OCI-M1 (cell line): ENCODE results near the gene PCDHA12.
"Not testable (repeated sequence)": the region's sequence is repeated elsewhere in the genome, so short reads cannot be mapped to it uniquely, and the experiment has no call there.

Source experiments
- DNase-seq: peaks from one replicate; lab custom pipeline; 2025; lab: John Stamatoyannopoulos, UW

Gene PCDHA12, protein sequence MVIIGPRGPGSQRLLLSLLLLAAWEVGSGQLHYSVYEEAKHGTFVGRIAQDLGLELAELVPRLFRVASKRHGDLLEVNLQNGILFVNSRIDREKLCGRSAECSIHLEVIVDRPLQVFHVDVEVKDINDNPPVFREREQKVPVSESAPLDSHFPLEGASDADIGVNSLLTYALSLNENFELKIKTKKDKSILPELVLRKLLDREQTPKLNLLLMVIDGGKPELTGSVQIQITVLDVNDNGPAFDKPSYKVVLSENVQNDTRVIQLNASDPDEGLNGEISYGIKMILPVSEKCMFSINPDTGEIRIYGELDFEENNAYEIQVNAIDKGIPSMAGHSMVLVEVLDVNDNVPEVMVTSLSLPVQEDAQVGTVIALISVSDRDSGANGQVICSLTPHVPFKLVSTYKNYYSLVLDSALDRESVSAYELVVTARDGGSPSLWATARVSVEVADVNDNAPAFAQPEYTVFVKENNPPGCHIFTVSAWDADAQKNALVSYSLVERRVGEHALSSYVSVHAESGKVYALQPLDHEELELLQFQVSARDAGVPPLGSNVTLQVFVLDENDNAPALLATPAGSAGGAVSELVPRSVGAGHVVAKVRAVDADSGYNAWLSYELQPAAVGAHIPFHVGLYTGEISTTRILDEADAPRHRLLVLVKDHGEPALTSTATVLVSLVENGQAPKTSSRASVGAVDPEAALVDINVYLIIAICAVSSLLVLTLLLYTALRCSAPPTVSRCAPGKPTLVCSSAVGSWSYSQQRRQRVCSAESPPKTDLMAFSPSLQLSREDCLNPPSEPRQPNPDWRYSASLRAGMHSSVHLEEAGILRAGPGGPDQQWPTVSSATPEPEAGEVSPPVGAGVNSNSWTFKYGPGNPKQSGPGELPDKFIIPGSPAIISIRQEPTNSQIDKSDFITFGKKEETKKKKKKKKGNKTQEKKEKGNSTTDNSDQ

DNA sequence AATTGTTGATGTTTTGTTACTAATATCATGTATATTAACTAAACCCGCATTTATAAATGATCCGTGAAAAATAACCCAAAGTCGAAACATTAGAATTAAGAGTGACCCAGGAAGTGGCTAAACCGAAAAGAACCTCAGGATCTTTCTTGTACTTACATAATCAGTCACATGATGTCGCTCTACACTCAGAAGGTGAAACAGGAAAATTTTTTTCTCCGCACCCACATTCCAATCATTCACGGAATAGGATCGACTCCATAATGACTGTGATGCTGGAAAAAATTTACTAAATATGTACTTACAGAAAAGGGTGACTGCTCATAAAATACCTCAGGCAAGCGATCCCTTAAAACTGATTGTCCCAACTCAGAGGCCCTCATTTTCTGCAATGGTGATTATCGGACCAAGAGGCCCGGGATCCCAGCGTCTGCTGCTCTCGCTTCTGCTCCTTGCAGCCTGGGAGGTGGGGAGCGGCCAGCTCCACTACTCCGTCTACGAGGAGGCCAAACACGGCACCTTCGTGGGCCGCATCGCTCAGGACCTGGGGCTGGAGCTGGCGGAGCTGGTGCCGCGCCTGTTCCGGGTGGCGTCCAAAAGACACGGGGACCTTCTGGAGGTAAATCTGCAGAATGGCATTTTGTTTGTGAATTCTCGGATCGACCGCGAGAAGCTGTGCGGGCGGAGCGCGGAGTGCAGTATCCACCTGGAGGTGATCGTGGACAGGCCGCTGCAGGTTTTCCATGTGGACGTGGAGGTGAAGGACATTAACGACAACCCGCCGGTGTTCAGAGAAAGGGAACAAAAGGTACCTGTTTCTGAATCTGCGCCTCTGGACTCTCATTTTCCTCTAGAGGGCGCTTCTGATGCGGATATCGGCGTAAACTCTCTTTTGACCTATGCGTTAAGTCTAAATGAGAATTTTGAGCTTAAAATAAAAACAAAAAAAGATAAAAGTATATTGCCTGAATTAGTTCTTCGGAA lies at the start of gene PCDHA12:
Gene PCDHA12 (plus strand): TSS at position 224 of the 981 bp plus-strand sequence. CDS start 165 bp downstream, at position 389.
- DNase-seq, result no peak

DNA sequence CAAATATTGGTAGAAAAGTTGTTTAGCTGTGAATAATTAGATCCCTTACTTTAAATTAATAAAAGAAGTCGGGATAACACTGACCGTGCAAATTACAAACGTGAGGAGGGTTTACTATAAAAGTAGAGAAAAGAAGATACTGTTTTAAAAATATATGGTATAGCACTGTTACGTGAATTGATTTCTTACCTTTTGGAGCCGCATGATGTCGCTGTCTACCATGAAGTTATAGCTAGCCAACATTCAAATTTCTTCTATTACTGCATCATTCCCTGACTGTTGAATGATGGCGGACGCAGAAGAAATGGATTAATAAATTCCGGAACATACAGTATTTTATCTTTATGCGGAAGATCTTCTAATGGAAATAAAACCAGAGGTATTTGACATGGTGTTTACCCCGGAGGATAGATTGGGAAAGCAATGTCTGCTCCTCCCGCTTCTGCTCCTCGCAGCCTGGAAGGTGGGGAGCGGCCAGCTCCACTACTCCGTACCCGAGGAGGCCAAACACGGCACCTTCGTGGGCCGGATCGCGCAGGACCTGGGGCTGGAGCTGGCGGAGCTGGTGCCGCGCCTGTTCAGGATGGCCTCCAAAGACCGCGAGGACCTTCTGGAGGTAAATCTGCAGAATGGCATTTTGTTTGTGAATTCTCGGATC lies 47.3 kb upstream of the PCDHA12 start, which contains the start of gene PCDHA6:
Gene PCDHA6 (plus strand): TSS at position 257 of the 658 bp plus-strand sequence. CDS start 132 bp downstream, at position 389.
- DNase-seq, result no peak

DNA sequence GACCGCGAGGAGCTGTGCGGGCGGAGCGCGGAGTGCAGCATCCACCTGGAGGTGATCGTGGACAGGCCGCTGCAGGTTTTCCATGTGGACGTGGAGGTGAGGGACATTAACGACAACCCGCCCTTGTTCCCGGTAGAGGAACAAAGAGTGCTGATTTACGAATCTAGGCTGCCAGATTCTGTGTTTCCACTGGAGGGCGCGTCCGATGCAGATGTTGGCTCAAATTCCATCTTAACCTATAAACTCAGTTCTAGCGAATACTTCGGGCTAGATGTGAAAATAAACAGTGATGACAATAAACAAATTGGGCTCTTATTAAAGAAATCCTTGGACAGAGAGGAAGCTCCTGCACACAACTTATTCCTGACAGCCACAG lies 46.8 kb upstream of the PCDHA12 start:
- DNase-seq, result no peak

DNA sequence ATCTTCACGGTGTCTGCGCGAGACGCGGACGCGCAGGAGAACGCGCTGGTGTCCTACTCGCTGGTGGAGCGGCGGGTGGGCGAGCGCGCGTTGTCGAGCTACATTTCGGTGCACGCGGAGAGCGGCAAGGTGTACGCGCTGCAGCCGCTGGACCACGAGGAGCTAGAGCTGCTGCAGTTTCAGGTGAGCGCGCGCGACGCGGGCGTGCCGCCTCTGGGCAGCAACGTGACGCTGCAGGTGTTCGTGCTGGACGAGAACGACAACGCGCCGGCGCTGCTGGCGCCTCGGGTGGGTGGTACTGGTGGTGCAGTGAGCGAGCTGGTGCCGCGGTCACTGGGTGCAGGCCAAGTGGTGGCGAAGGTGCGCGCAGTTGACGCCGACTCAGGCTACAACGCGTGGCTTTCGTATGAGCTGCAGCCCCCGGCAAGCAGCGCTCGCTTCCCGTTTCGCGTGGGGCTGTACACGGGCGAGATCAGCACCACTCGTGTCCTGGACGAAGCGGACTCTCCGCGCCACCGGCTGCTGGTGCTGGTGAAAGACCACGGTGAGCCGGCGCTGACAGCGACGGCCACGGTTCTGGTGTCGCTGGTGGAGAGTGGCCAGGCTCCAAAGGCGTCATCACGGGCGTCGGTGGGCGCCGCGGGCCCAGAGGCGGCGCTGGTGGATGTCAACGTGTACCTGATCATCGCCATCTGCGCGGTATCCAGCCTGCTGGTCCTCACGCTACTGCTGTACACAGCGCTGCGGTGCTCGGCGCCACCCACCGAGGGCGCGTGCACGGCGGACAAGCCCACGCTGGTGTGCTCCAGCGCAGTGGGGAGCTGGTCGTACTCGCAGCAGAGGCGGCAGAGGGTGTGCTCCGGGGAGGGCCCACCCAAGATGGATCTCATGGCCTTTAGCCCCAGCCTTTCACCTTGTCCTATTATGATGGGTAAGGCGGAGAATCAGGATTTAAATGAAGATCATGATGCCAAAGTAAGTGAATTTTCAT lies 45.3 kb upstream of the PCDHA12 start:
- DNase-seq, result not testable (repeated sequence)

DNA sequence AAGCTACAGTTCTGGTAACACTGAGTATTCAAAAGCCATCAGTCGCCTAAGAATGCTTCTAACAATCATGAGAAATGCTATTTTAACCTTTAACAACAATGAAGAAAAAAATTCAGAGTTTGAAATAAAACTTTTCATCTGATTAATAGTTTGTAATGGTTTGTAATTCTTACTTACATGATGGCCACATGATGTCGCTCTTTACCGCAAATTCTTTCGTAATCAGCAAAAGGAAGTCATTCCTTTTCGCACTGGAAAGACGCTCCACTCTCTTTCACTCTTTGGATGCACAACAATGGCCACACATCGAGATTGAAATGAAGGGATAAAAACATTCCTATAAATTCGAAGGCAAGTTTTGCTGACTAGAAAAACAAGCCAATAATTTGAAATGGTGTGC lies 41.1 kb upstream of the PCDHA12 start, which contains the start of gene PCDHA7:
Gene PCDHA7 (plus strand): TSS at position 277 of the 400 bp plus-strand sequence. CDS start 115 bp downstream, at position 392.
- peak; percentile 2 for DNase-seq

DNA sequence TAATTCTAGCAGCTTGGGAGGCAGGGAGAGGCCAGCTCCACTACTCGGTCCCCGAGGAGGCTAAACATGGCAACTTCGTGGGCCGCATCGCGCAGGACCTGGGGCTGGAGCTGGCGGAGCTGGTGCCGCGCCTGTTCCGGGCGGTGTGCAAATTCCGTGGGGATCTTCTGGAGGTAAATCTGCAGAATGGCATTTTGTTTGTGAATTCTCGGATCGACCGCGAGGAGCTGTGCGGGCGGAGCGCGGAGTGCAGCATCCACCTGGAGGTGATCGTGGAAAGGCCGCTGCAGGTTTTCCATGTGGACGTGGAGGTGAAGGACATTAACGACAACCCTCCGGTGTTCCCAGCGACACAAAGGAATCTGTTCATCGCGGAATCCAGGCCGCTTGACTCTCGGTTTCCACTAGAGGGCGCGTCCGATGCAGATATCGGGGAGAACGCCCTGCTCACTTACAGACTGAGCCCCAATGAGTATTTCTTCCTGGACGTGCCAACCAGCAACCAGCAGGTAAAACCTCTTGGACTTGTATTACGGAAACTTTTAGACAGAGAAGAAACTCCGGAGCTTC lies 40.6 kb upstream of the PCDHA12 start:
- not testable (repeated sequence) for DNase-seq

DNA sequence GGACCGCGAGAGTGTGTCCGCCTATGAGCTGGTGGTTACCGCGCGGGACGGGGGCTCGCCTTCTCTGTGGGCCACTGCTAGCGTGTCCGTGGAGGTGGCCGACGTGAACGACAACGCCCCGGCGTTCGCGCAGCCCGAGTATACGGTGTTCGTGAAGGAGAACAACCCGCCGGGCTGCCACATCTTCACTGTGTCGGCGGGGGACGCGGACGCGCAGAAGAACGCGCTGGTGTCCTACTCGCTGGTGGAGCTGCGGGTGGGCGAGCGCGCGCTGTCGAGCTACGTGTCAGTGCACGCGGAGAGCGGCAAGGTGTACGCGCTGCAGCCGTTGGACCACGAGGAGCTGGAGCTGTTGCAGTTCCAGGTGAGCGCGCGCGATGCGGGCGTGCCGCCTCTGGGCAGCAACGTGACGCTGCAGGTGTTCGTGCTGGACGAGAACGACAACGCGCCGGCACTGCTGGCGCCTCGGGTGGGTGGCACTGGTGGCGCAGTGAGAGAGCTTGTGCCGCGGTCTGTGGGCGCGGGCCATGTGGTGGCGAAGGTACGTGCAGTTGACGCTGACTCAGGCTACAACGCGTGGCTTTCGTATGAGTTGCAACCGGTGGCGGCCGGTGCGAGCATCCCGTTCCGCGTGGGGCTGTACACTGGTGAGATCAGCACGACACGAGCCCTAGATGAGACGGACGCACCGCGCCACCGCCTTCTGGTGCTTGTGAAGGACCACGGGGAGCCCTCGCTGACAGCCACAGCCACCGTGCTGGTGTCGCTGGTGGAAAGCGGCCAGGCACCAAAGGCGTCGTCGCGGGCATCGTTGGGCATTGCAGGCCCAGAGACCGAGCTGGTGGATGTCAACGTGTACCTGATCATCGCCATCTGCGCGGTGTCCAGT lies 39.2 kb upstream of the PCDHA12 start:
- no peak for DNase-seq

DNA sequence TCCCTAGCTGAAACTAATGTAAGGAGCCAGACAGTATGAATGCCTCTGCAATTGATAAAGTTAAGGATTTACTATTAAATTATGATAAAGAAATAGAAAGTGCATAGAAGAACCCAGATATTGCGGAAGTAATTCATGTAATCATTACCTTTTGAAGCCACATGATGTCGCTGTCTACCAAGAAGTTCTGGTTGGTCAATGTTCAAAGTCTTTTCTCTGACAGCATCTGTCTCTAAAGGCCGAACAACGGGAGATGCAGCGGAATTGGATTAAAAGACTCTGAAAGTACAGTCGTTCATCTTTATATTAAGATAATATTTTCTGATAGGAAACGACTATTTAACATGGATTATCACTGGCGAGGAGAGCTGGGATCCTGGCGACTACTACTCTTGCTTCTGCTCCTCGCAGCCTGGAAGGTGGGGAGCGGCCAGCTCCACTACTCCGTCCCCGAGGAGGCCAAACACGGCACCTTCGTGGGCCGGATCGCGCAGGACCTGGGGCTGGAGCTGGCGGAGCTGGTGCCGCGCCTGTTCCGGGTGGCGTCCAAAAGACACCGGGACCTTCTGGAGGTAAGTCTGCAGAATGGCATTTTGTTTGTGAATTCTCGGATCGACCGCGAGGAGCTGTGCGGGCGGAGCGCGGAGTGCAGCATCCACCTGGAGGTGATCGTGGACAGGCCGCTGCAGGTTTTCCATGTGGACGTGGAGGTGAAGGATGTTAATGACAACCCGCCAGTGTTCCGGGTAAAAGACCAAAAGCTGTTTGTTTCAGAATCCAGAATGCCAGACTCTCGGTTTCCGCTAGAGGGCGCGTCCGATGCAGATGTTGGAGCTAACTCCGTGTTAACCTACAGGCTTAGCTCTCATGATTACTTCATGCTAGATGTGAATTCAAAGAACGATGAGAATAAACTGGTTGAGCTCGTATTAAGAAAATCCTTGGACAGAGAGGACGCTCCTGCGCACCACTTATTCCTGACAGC lies 33.8 kb upstream of the PCDHA12 start, which contains the start of gene PCDHA8:
Gene PCDHA8 (plus strand): TSS at position 210 of the 985 bp plus-strand sequence. CDS start 135 bp downstream, at position 345.
- peak; percentile 56 for DNase-seq

DNA sequence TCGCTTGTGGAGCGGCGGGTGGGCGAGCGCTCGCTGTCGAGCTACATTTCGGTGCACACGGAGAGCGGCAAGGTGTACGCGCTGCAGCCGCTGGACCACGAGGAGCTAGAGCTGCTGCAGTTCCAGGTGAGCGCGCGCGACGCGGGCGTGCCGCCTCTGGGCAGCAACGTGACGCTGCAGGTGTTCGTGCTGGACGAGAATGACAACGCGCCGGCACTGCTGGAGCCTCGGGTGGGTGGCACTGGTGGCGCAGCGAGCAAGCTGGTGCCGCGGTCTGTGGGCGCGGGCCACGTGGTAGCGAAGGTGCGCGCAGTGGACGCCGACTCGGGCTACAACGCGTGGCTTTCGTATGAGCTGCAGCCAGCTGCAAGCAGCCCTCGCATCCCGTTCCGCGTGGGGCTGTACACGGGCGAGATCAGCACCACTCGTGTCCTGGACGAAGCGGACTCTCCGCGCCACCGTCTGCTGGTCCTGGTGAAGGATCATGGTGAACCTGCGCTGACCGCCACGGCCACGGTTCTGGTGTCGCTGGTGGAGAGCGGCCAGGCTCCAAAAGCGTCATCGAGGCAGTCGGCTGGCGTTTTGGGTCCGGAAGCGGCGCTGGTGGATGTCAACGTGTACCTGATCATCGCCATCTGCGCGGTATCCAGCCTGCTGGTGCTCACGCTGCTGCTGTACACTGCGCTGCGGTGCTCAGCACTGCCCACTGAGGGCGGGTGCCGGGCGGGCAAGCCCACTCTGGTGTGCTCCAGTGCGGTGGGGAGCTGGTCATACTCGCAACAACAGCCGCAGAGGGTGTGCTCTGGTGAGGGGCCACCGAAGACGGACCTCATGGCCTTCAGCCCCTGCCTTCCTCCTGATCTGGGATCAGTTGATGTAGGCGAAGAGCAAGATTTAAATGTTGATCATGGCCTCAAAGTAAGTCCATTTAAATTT lies 32.0 kb upstream of the PCDHA12 start:
- no peak for DNase-seq

DNA sequence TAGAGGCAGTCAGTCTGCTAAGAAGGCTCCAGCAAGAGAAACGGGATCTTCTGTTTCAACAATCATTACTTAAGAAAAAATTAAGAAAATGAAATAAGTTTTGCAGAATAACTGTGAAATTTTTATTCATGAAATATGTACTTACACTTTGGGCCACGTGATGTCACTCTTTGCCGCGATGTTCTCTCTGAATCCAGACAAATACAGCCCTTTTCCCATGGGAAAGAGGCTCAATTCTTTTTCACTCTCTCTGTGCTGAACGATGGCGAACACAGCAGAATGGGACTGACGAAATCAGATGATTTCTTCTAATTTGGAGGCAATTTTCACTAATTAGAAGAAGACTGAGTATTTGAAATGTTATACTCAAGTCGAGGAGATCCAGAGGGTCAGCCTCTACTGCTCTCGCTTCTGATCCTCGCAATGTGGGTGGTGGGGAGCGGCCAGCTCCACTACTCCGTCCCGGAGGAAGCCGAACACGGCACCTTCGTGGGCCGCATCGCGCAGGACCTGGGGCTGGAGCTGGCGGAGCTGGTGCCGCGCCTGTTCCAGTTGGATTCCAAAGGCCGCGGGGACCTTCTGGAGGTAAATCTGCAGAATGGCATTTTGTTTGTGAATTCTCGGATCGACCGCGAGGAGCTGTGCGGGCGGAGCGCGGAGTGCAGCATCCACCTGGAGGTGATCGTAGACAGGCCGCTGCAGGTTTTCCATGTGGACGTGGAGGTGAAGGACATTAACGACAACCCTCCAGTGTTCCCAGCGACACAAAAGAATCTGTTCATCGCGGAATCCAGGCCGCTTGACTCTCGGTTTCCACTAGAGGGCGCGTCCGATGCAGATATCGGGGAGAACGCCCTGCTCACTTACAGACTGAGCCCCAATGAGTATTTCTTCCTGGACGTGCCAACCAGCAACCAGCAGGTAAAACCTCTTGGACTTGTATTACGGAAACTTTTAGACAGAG lies 26.7 kb upstream of the PCDHA12 start, which contains the start of gene PCDHA9:
Gene PCDHA9 (plus strand): TSS at position 244 of the 964 bp plus-strand sequence. CDS start 114 bp downstream, at position 358.
- not testable (repeated sequence) for DNase-seq

DNA sequence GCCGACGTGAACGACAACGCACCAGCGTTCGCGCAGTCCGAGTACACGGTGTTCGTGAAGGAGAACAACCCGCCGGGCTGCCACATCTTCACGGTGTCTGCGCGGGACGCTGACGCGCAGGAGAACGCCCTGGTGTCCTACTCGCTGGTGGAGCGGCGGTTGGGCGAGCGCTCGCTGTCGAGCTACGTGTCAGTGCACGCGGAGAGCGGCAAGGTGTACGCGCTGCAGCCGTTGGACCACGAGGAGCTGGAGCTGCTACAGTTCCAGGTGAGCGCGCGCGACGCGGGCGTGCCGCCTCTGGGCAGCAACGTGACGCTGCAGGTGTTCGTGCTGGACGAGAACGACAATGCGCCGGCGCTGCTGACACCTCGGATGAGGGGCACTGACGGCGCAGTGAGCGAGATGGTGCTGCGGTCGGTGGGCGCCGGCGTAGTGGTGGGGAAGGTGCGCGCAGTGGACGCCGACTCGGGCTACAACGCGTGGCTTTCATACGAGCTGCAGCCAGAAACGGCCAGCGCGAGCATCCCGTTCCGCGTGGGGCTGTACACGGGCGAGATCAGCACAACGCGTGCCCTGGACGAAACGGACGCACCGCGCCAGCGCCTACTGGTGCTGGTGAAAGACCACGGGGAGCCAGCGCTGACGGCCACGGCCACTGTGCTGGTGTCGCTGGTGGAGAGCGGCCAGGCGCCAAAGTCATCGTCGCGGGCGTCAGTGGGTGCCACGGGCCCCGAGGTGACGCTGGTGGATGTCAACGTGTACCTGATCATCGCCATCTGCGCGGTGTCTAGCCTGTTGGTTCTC lies 25.1 kb upstream of the PCDHA12 start:
- not testable (repeated sequence) for DNase-seq

DNA sequence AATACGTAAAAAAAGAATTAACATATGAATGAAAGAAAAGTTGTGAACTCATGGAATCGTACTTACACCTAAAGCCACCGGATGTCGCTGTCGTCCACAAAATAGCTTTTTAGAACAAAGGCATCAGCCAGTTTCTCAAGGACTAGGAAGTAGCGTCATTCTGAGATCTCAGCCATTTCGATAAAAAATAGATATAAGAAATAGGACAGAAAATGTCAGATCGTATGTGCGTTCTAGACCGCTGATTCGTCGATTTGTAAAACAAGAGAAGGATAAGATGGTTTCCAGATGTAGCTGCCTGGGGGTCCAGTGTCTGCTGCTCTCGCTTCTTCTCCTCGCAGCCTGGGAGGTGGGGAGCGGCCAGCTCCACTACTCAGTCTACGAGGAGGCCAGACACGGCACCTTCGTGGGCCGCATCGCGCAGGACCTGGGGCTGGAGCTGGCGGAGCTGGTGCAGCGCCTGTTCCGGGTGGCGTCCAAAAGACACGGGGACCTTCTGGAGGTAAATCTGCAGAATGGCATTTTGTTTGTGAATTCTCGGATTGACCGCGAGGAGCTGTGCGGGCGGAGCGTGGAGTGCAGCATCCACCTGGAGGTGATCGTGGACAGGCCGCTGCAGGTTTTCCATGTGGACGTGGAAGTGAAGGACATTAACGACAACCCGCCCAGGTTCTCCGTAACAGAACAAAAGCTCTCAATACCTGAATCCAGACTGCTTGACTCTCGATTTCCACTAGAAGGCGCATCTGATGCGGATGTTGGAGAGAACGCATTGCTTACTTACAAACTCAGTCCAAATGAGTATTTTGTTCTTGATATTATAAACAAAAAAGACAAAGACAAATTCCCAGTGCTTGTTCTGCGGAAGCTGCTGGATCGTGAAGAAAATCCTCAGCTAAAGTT lies 19.1 kb upstream of the PCDHA12 start, which contains the start of gene PCDHA10:
Gene PCDHA10 (plus strand): TSS at position 126 of the 903 bp plus-strand sequence. CDS start 152 bp downstream, at position 278.
- DNase-seq, result peak; percentile 57
